WERI-Rb-1 (cell line): ENCODE data around the gene CLNK.
"Not testable (repeated sequence)": the region's sequence is repeated elsewhere in the genome, so short reads cannot be mapped to it uniquely, and the experiment has no call there.

ENCODE experiments used
- DNase-seq: peaks from one replicate; pipeline ENCODE4 v3.0.0-alpha.2; 2020
- H3K27ac ChIP-seq: fragments of 250-450 bp; sonication (Bioruptor Pico); 2 replicates; pipeline ENCODE4 v1.5.1; 2020; ENCODE audit warnings: mild to moderate bottlenecking, moderate library complexity
- H3K27me3 ChIP-seq: fragments of 250-450 bp; sonication (Bioruptor Pico); 2 replicates; pipeline ENCODE4 v1.5.1; 2021; ENCODE audit warnings: mild to moderate bottlenecking, low read depth, moderate library complexity; ENCODE audit not compliant: insufficient read depth, severe bottlenecking
- H3K36me3 ChIP-seq: fragments of 250-450 bp; sonication (Bioruptor Pico); 2 replicates; pipeline ENCODE4 v1.5.1; 2020; ENCODE audit warnings: mild to moderate bottlenecking, moderate library complexity
- H3K4me3 ChIP-seq: 2 replicates; pipeline ENCODE4 v1.5.1; 2011; ENCODE audit warnings: low read depth, mild to moderate bottlenecking, control low read depth, low read length
- H3K9me3 ChIP-seq: fragments of 250-450 bp; sonication (Bioruptor Pico); 2 replicates; pipeline ENCODE4 v1.5.1; 2021; ENCODE audit warnings: mild to moderate bottlenecking, moderate library complexity; ENCODE audit not compliant: severe bottlenecking
- TF ChIP-seq, protein P1 (sequence below): IDR thresholded peaks from 2 replicates; pipeline ENCODE4 v1.5.1; 2011; ENCODE audit warnings: low read depth, mild to moderate bottlenecking, control low read depth, inconsistent platforms, low read length

Gene CLNK

DNA sequence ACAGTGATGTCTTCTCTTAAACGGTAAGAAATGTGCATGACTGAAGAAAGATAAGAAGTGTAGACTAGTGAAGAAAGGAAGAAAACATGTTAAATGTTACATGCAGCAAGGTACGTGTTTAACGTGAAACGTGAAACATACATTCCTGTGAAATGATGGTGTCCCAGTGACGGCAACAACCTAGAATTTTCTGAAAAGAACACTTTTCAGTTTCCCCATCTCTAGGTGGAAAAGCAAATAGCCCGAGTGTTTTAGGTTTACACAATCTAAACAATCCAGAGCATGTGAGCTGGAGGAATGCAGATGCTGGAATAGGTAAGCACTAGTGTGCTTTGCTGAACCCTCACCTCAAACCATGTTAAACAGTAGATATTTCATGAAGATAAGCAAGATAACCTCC, 60.7 kb downstream of the CLNK start:
- no peak for DNase-seq
- Histone ChIP-seq H3K9me3 (no peaks in the 10 kb centered on the region), H3K36me3 (no peaks in the 10 kb centered on the region), H3K4me3 (no peak overlapping the region), H3K27me3 (peaks cover 8% of the 10 kb centered on the region), H3K27ac (no peak overlapping the region)
- TF ChIP-seq, protein P1, sequence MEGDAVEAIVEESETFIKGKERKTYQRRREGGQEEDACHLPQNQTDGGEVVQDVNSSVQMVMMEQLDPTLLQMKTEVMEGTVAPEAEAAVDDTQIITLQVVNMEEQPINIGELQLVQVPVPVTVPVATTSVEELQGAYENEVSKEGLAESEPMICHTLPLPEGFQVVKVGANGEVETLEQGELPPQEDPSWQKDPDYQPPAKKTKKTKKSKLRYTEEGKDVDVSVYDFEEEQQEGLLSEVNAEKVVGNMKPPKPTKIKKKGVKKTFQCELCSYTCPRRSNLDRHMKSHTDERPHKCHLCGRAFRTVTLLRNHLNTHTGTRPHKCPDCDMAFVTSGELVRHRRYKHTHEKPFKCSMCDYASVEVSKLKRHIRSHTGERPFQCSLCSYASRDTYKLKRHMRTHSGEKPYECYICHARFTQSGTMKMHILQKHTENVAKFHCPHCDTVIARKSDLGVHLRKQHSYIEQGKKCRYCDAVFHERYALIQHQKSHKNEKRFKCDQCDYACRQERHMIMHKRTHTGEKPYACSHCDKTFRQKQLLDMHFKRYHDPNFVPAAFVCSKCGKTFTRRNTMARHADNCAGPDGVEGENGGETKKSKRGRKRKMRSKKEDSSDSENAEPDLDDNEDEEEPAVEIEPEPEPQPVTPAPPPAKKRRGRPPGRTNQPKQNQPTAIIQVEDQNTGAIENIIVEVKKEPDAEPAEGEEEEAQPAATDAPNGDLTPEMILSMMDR = no peak

DNA sequence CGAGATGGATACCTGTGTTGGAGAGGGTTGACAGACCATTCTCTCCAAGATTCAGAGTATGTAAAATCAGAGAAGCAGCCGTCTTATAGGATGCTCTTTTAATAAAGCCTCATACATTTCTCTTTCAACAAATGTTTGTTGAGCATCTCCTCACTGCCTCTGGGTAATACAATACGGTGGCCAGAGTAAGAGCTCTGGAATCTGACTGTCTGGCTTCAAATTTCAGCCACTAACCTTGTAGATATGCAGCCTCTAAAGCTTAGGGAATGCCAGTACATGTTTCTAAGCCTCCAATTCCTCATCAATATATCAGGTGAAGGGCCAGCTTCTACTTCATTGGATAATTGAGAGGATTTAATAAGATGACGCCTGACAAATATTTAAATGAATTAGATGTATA, 61.3 kb downstream of the CLNK start:
- TF ChIP-seq, protein P1 = no peak
- peaks cover 8% of the 10 kb centered on the region for H3K27me3 ChIP-seq
- H3K4me3 ChIP-seq = no peak overlapping the region
- DNase-seq = no peak
- no peak overlapping the region for H3K27ac ChIP-seq
- no peaks in the 10 kb centered on the region for H3K36me3 ChIP-seq
- no peaks in the 10 kb centered on the region for H3K9me3 ChIP-seq

DNA sequence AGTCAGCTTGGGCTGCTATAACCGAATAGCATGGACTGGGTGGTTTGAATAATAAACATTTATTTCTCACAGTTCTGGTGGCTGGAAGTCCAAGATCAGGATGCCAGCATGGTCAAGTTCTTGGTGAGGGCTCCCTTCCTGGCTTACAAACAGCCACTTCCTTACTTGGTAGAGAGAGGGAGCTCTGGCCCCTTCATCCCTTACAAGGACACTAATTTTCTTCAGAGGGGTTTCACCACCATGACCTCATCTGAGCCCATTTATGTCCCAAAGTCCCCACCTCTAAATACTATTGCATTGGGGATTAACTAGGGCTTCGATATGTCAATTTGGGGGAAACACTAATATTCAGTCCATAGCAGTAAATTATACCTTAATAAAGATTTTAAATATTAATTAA, 61.8 kb downstream of the CLNK start:
- H3K9me3 ChIP-seq = no peaks in the 10 kb centered on the region
- H3K27ac ChIP-seq = no peak overlapping the region
- H3K36me3 ChIP-seq = no peaks in the 10 kb centered on the region
- TF ChIP-seq, protein P1 = peak; percentile 82
- DNase-seq = peak; percentile 33
- H3K27me3 ChIP-seq = peaks cover 8% of the 10 kb centered on the region
- H3K4me3 ChIP-seq = no peak overlapping the region

DNA sequence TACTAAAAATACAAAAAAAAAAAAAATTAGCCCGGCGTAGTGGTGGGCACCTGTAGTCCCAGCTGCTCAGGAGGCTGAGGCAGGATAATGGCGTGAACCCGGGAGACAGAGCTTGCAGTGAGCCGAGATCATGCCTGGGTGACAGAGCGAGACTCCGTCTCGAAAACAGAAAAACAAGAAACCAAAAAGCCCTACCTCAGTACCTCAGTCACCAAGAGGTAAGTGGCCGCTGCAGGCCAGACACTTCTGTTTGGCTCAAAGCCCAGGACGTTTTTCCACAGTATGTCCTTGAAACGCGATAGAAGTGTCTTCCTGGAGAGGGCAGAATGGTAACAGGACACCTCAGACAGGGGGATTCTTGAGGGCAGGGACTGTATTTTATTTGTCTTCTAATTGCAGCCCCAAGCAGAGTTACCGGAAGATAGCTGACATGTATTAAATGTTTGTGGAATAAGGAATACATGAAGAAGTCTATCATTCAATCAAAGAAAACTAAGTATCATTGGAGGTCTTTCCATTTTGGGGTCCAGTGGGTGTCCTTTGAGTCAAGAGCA, 63.6 kb downstream of the CLNK start:
- H3K27me3 ChIP-seq = no peaks in the 10 kb centered on the region
- H3K36me3 ChIP-seq = no peaks in the 10 kb centered on the region
- H3K4me3 ChIP-seq = no peak overlapping the region
- TF ChIP-seq, protein P1 = no peak
- DNase-seq = no peak
- no peaks in the 10 kb centered on the region for H3K9me3 ChIP-seq
- no peak overlapping the region for H3K27ac ChIP-seq

DNA sequence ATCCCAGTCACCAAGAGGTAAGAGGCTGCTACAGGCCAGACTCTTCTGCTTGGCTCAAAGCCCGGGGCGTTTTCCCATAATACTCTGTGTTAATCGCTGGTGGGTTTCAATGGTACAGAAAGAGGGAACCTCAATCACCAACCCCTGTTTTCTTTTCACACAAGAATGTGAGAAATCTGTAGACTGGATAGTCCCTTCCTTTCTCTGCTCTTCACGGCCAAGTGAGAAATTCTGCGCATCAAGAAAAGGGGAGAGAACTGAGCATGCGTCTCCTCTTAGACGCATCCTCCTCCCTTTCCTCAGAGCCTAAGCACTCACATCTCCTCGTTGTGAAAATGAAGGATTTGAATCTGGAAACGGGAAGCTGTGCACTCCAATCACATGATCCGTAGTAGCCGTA, 64.7 kb downstream of the CLNK start:
- Histone ChIP-seq H3K36me3 (no peaks in the 10 kb centered on the region), H3K27ac (no peak overlapping the region)
- TF ChIP-seq, protein P1 = no peak

DNA sequence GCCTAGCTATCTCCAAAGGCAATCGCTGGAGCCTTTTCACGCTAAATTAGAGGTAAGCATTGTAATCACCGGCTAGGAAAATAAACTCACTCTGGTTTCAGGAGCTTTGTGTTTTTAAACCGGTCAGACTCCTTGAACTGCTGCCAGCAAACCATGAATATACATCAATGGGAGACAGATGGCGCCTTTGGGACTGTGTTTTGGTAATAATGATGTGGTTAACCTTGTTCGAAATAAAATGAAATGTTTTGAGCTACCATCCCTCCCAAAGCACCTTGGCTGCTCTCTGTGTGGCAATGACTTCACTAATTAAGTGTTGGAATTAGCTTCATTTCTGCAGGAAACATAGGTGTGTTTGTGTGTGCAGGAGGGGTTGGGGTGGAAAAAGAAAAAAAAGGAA, 65.3 kb downstream of the CLNK start:
- TF ChIP-seq, protein P1 = no peak
- no peaks in the 10 kb centered on the region for H3K9me3 ChIP-seq
- H3K27ac ChIP-seq = no peak overlapping the region
- no peaks in the 10 kb centered on the region for H3K36me3 ChIP-seq
- DNase-seq = no peak
- H3K27me3 ChIP-seq = peaks cover 2% of the 10 kb centered on the region
- no peak overlapping the region for H3K4me3 ChIP-seq

More for the DNA sequence above, 64.7 kb downstream of the CLNK start:
- DNase-seq = no peak
- Histone ChIP-seq H3K4me3 (no peak overlapping the region), H3K27me3 (no peaks in the 10 kb centered on the region), H3K9me3 (no peaks in the 10 kb centered on the region)

DNA sequence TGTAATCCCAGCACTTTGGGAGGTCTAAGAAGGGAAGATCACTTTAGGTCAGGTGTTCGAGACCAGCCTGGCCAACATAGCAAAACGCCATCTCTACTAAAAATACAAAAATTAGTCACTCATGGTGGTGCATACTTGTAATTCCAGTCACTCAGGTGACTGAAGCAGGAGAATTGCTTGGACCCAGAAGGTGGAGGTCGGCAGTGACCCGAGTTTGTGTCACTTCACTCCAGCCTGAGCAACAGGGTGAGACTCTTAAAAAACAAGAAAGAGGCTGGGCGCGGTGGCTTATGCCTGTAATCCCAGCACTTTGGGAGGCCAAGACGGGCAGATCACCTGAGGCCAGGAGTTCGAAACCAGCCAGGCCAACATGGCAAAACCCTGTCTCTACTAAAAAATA, 69.6 kb downstream of the CLNK start:
- not testable (repeated sequence) for H3K27me3 ChIP-seq, H3K9me3 ChIP-seq, H3K36me3 ChIP-seq, DNase-seq, H3K4me3 ChIP-seq, H3K27ac ChIP-seq
